ENCODE results near the gene GH1.

DNA sequence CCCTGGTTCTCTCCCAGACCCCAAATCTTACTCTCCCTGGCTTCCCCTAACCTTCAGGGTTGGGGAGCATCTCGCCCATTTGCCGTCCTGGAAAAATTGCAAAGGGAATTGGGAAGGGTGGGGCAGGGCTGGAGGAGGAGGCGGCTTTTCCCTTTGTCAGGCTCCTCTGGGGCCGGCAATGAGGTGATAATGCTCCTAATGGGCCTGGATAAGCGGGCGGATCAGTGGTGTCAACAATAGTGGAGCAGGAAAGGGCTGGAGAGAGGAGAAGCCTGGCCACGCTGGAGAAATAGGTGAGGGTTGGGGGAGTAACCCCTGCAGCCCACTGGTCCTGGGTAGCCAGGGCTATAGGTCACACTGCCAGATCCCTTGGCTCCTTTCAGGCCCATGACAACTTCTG is 41.8 kb upstream of the GH1 start:
- TF ChIP-seq, protein P1, sequence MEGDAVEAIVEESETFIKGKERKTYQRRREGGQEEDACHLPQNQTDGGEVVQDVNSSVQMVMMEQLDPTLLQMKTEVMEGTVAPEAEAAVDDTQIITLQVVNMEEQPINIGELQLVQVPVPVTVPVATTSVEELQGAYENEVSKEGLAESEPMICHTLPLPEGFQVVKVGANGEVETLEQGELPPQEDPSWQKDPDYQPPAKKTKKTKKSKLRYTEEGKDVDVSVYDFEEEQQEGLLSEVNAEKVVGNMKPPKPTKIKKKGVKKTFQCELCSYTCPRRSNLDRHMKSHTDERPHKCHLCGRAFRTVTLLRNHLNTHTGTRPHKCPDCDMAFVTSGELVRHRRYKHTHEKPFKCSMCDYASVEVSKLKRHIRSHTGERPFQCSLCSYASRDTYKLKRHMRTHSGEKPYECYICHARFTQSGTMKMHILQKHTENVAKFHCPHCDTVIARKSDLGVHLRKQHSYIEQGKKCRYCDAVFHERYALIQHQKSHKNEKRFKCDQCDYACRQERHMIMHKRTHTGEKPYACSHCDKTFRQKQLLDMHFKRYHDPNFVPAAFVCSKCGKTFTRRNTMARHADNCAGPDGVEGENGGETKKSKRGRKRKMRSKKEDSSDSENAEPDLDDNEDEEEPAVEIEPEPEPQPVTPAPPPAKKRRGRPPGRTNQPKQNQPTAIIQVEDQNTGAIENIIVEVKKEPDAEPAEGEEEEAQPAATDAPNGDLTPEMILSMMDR (IDR thresholded peaks at IDR 0.05) = no peak
- TF ChIP-seq EZH2 (IDR thresholded peaks at IDR 0.05; ENCODE audit: borderline replicate concordance, insufficient read depth, low read depth, low read length, poor library complexity, severe bottlenecking) = no peak
